ENCODE data around the gene FBXO2.

The FBXO2 gene

GRCh38 chr1:11654137-11654938 is at the start of gene FBXO2, which contains the start of gene FBXO44:
Gene FBXO2 (minus strand): TSS chr1:11654429. CDS start chr1:11654340, 89 bp downstream.
Gene FBXO44 (plus strand): TSS chr1:11654877. CDS start chr1:11655836, 959 bp downstream.
- DNase-seq (ENCODE audit: extremely low read depth in 1 of 2, low read depth in 1 of 2): peak in 1 of 2 donors; percentile 58

DNA sequence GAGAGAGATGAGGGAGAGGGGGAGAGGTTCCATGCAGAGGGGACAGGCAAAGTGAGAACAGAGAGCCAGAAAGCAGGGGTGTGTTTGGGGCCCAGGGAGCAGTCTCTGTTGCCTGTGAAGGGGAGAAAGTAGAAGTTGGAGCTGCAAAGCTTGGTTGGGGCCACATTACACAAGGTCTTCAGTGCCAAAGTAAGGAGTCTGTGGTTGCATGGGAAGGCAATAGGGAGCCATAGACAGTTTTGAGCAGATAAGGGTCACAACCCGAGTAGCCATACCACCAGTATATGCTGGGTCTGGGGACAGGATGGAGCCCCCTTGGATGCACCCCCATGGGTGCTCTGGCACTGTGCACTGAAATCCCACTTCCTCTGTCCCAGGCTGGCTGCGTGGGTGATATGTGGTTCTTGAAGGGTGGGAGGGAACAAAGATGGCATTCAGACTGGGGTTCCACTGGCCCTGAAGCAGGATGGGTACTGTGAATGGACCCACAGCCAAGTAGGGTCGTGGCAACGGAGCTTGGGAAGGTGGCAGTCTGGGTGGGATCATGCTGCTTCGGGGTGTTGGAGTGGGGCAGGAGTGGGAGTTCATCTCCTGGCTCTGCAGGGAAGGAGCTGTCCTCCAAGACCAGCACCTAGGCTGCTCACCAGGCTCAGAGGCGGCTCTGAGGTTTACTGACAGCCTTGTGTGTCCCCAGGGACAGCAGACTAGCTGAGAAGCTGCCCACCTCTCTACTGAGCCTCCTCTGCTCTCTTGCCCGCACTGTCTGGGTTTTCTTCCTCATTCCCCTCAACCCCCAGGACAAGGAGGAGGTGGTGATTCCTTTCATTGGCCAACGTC is 49.3 kb upstream of the FBXO2 start:
- no peak for DNase-seq (ENCODE audit: extremely low read depth in 1 of 2, low read depth in 1 of 2)

- DNase-seq (ENCODE audit: extremely low read depth in 1 of 2, low read depth in 1 of 2): no peak
Observed at GRCh38 chr1:11701981-11702803, 48.0 kb upstream of the FBXO2 start.

- DNase-seq (ENCODE audit: extremely low read depth in 1 of 2, low read depth in 1 of 2): no peak
Observed at GRCh38 chr1:11701551-11701961, 47.3 kb upstream of the FBXO2 start.

DNA sequence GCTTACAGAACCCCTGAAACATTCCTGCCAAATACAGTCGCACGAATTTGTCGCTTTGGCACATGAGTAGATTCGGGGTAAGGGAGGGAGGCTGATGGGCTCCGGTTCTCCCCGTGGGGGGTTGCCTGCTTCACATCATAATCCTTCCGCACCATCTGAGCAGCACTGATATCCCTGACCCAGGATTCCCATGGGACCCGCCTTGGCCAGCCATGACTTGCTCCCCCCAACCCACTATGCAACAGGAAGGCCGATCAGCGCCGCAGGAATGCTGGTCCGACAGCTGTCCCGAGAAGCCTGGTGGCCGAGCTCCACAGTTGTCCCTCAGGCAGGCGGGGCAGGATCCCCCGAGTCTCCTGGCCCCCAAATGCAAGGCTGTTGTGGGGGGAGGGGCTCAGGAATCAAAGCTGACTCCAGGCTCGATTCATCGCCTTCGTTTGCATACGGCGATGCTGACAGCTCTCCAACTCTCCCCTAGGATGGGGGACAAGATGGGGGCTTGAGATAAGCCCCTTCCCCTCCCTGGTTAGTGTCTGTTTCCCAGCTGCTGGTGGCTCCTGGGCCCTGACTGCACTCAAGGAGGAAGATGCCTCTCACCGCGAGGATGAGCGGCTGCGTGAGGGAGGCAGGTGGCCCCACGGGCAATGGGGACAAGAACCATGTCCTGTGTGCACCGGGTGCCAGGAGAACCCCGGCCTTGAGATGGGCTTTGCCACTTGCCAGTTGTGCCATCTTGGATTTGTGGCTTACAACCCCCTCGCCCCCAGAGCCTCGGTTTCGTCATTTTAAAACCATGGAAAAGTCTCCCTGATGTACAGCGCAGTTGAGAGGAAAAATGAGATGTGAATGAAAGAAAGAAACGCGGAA is 46.6 kb upstream of the FBXO2 start:
- no peak for DNase-seq (ENCODE audit: extremely low read depth in 1 of 2, low read depth in 1 of 2)

GRCh38 chr1:11697893-11698210 is 43.6 kb upstream of the FBXO2 start:
- no peak for DNase-seq (ENCODE audit: extremely low read depth in 1 of 2, low read depth in 1 of 2)

DNA sequence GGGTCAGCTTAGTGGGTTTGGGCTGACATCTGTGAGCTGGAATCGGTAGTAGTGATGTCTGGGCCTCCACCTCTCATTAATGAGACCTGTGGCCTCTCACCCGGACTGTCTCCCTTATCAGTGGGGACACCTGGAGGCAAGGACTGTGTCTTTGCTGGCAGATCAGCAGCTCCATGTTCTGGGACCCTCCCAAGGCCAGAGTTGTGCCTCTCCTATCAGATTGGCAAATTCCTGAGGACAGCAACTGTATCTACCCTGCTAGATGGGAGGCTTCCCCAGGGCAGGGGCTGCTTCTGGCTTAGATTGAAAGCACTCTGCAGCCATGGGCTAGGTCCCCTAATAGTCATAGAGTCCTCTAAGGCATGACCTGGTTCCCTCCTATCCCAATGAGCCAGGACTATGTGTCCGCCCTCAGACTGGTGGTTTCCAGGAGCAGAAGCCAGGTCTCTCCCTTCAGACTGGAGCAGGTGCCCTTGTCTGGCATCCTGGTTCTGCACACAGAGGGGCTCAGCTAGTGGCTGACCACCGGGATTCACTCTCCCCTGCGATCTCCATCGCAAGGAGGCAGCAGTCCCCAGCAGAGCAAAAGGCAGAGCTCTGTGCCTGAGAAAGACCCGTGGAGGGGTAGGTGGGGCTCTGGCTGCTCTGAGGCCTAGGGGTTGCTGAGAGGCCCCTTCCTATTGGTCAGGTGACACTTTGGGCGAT is 43.1 kb upstream of the FBXO2 start:
- DNase-seq (ENCODE audit: extremely low read depth in 1 of 2, low read depth in 1 of 2): no peak

- no peak for DNase-seq (ENCODE audit: extremely low read depth in 1 of 2, low read depth in 1 of 2)
Observed at GRCh38 chr1:11695861-11696260, 41.6 kb upstream of the FBXO2 start.

DNA sequence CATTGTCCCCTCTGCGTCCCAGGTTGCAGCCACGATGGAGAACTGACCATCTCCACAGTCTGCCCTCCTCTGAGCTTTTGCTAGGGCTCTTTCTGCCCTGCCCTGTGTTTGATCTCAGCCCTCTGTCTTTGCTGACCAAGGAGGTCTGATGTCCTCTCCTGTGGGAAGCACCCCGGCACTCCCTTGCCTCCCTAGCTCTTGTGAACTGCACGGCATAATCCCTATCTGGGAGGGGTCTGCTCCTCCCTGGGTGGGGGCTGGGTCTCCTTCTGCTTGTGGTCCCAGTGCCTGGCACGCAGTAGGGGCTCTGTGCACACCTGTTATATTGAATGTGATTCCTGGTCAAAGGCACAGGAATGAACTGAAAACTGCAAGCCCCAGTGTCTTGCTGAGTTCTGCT is 39.7 kb upstream of the FBXO2 start:
- no peak for DNase-seq (ENCODE audit: extremely low read depth in 1 of 2, low read depth in 1 of 2)

DNA sequence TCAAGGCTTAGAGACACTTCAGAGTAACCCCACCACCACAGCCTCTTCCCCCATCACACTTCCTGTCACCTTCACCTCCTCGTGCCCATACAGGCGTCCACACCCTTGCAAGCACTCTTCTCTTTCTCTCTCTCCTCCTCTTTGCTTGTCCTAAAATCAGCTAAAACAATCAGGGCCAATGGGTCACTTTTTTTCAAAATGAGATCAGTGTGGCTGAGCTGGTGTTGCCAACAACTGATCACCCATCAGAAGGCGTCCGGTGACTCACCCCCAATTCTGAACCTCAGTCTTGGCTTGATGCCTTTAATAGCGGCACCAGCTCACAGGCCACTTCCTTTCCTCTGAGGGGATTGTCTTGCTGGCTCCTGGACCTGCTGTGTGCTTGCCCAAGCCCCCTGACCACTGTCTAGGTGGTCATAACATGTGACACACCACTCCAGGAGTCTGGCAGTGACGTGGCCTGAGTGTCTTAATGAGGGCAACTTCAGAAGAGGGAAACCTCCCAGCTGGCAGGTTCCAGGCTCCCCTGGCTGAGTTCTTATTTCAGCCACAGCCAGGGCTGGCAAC is 38.9 kb upstream of the FBXO2 start:
- DNase-seq (ENCODE audit: extremely low read depth in 1 of 2, low read depth in 1 of 2): no peak

- DNase-seq (ENCODE audit: extremely low read depth in 1 of 2, low read depth in 1 of 2): no peak
Observed at GRCh38 chr1:11691928-11692711, 37.9 kb upstream of the FBXO2 start.

DNA sequence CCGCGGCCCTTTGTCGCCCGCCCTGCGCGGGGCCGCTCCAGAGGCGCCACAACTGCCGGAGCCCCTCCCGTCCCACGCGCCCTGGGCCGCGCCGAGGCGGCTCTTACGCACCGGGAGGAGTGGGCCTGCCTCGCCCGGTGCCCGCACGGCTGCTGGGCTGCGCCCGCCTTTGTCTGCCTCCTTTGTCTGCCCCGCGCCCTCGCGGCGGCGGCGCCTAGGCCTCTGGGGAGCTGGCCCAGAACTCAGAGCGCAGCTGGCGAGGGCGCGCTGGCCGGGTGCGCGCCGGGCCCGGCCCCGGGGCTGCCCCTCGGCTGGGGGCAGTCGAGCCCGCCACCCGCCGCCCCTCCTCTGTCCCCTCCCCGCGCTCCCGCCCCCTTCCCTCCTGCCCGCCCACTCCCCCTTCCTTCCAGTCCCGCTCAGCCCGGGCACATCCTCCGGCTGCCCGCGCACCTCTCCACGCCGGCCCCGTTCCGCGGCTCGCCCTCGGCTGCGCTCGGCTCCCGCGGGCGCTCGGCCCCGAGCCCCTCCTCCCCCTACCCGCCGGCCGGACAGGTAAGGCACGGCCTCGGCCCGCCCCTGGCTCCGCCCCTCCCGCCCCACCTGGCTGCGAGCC is 37.2 kb upstream of the FBXO2 start, which contains the start of gene DRAXIN:
Gene DRAXIN, plus strand, starts transcription at position 409 of the 613 bp plus-strand sequence. CDS start 14,549 bp downstream, outside the sequence.
- no peak for DNase-seq (ENCODE audit: extremely low read depth in 1 of 2, low read depth in 1 of 2)

GRCh38 chr1:11690397-11691301 is 36.4 kb upstream of the FBXO2 start:
- no peak for DNase-seq (ENCODE audit: extremely low read depth in 1 of 2, low read depth in 1 of 2)

- DNase-seq (ENCODE audit: extremely low read depth in 1 of 2, low read depth in 1 of 2): no peak
Observed at GRCh38 chr1:11688506-11688905, 34.3 kb upstream of the FBXO2 start.

DNA sequence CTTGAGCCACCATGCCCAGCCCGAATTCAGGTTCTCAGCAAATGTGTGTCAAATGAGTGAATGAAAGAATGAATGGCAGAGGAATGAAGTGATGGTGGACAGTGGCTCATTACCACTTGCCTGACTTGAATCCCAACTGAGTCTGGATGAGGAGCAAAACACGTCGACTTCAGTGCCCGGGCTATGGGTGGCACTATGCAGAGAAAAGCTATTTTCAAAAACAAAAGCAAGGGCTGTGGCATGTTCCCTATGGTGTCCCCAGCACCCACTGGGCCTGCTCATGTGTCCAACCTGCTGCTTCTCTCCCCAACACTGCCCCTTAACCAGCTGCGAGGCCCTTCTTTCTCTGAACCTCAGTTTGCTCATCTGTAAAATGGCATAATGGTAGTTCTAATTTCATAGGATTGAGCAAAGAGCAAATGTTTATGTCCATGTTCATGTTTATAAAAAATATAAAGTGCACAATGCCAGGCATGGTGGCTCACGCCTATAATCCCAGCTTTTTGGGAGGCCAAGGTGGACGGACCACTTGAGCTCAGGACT is 31.1 kb upstream of the FBXO2 start:
- DNase-seq (ENCODE audit: extremely low read depth in 1 of 2, low read depth in 1 of 2): no peak

- no peak for DNase-seq (ENCODE audit: extremely low read depth in 1 of 2, low read depth in 1 of 2)
Observed at GRCh38 chr1:11684070-11684469, 29.8 kb upstream of the FBXO2 start.

GRCh38 chr1:11682799-11683198 is 28.6 kb upstream of the FBXO2 start:
- DNase-seq (ENCODE audit: extremely low read depth in 1 of 2, low read depth in 1 of 2): no peak
